Activated CD4-positive, alpha-beta T cell treated with anti-CD3 and anti-CD28 coated beads, Interleukin-2, amount 10 ng/mL, durations not matched to agents 24 days and 14 days (primary cell): ENCODE results near the gene PANK2. TPM values are rescaled to one million over a fixed set of nuclear protein-coding genes. Genes with fewer than 3 reads are reported as not detected.
A peak's percentile ranks its signal among the peaks of the same experiment; 100 is the strongest.

Experiments used
- DNase-seq: peaks from one replicate; pipeline ENCODE4 v3.0.0; 2022
- H3K27ac Mint-ChIP-seq: one replicate; pipeline ENCODE4 v1.8.0; 2022; ENCODE audit warnings: mild to moderate bottlenecking, mixed read lengths
- H3K27me3 Mint-ChIP-seq: one replicate; pipeline ENCODE4 v1.8.0; 2022; ENCODE audit warnings: mixed read lengths
- H3K36me3 Mint-ChIP-seq: one replicate; pipeline ENCODE4 v1.8.0; 2022; ENCODE audit warnings: low read depth, mild to moderate bottlenecking, mixed read lengths
- H3K4me1 Mint-ChIP-seq: one replicate; pipeline ENCODE4 v1.8.0; 2021; ENCODE audit warnings: mixed read lengths
- H3K4me3 Mint-ChIP-seq: one replicate; pipeline ENCODE4 v1.8.0; 2022; ENCODE audit warnings: mild to moderate bottlenecking, moderate library complexity, mixed read lengths
- H3K9me3 Mint-ChIP-seq: one replicate; pipeline ENCODE4 v1.8.0; 2021; ENCODE audit warnings: mixed read lengths
- intact Hi-C: fragments of 100-400 bp; cut with micrococcal nuclease; formaldehyde crosslinking; loops from one replicate; pipeline ENCODE4 v1.15.1; 2023
- total RNA-seq: library from RNA; stranded (reverse); gene quantifications from 2 replicates; pipeline ENCODE4 v1.2.3, GENCODE V29; 2022

The PANK2 gene
- total RNA-seq, 1 donor from 2014 or later: 45.4 TPM

DNA sequence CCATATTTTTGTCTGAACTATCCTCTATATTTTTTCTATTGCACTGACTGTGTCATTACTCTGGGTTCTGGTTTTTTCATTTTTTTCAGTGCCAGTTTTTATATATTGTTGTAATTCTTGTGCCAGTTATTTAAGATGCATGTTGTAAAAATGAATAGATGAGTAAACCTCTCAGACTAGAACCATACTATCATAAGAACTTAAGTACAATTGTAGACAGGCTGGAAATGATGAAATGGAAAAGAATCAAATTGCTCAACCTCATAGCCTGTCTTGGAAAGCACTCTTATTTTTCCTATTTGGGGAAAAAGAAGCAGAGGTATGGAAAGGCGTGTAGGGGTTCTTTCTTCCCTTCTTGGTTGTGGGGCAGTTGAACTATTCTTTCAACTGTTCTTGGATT lies 30.2 kb downstream of the PANK2 start:
- Mint-ChIP-seq H3K27ac (peak overlapping the region; percentile 74), H3K9me3 (no peaks in the 10 kb centered on the region), H3K4me1 (peaks cover 37% of the 10 kb centered on the region), H3K4me3 (no peak overlapping the region), H3K27me3 (no peaks in the 10 kb centered on the region), H3K36me3 (peaks cover 66% of the 10 kb centered on the region)
- DNase-seq: no peak
- intact Hi-C loops: no loop called here

DNA sequence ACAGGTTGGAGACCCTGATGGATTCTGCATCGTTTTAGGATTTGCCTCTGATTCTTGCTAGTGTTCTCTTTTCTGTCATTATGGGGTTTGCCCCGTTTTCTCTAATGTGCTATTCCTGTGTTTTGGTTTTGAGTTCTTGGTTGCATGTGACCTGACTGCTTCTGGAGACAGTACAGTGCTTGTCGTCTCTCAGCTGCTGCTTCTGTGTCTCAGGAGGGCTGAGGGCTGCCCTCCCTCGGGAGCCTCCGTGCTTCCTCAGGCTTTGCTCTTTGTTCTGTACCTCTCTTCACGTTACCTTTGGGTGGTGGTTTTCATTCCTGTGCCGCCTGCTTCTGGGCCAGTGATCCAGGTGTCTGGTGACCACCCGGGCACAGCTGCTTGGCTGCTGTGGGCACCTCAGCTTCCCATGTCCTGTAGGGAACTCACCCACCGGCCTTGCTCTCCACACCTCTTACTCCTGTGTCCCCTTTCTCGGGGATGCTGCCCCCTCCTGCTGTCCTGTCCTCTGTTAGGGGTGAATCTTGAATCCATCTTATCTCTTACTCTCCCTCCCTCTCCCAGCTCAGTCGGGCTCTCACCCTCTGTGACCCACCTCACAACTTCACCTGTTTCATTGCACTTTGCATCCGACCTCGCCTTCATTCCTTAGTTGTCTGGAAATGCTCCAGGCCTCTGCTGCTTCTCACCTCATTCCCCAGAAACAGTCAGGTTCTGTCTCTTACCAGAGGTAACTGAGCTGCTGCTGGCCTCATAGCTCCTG lies 33.2 kb downstream of the PANK2 start:
- Mint-ChIP-seq H3K4me1 (peaks cover 33% of the 10 kb centered on the region), H3K36me3 (peaks cover 54% of the 10 kb centered on the region), H3K27me3 (no peaks in the 10 kb centered on the region), H3K4me3 (no peak overlapping the region), H3K27ac (peak overlapping the region; percentile 49), H3K9me3 (no peaks in the 10 kb centered on the region)
- peak; percentile 56 for DNase-seq
- intact Hi-C loops: loop anchor here (5.0 kb wide), 1 partner anchor 35 kb away; the partner anchor contains the start of gene PANK2

DNA sequence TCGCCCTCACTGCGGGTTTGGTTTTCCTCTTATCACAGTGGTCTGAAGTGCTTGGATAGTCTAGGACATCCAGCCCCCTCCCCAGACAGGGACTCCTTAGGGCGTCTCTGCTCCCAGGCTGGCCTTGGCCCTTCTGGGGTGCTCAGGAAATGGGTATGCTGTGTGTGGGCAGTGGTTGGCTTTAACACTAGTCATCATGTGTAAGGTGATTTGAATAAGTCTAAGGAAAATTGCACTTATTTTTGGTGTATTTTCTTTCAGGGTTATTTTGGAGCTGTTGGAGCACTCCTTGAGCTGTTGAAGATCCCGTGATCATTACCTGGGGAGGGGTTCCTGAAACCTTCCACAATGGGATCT lies 33.8 kb downstream of the PANK2 start:
- no peak for DNase-seq
- Mint-ChIP-seq H3K9me3 (no peaks in the 10 kb centered on the region), H3K27ac (peak overlapping the region; percentile 49), H3K4me1 (peaks cover 34% of the 10 kb centered on the region), H3K27me3 (no peaks in the 10 kb centered on the region), H3K4me3 (no peak overlapping the region), H3K36me3 (peaks cover 52% of the 10 kb centered on the region)
- intact Hi-C loops: loop anchor here (5.0 kb wide), 1 partner anchor 36 kb away; the partner anchor contains the start of gene PANK2

DNA sequence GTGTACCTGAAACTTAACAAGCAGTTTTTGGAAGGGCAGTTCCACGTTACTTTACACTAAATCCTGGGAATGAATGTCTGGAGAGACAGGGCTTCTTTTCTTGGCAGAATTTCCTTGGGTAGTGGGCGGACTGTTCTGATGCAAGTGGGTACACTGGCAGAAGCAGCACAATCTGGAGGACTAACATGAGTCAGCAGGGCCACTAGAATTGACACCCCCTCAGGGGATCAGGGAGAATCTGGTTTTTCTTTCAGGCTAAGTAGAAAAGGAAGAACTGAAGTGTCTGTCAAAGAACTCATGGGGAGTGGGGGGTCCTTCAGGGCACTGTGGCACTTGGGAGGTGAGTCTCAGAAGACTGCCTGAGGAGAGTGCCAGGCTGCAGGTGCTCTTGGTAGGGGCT lies 34.6 kb downstream of the PANK2 start:
- H3K4me3 Mint-ChIP-seq: no peak overlapping the region
- peaks cover 33% of the 10 kb centered on the region for H3K4me1 Mint-ChIP-seq
- peaks cover 46% of the 10 kb centered on the region for H3K36me3 Mint-ChIP-seq
- intact Hi-C loops: loop anchor here (5.0 kb wide), 1 partner anchor 37 kb away; the partner anchor contains the start of gene PANK2
- peak overlapping the region; percentile 49 for H3K27ac Mint-ChIP-seq
- no peaks in the 10 kb centered on the region for H3K9me3 Mint-ChIP-seq
- no peaks in the 10 kb centered on the region for H3K27me3 Mint-ChIP-seq
- no peak for DNase-seq

DNA sequence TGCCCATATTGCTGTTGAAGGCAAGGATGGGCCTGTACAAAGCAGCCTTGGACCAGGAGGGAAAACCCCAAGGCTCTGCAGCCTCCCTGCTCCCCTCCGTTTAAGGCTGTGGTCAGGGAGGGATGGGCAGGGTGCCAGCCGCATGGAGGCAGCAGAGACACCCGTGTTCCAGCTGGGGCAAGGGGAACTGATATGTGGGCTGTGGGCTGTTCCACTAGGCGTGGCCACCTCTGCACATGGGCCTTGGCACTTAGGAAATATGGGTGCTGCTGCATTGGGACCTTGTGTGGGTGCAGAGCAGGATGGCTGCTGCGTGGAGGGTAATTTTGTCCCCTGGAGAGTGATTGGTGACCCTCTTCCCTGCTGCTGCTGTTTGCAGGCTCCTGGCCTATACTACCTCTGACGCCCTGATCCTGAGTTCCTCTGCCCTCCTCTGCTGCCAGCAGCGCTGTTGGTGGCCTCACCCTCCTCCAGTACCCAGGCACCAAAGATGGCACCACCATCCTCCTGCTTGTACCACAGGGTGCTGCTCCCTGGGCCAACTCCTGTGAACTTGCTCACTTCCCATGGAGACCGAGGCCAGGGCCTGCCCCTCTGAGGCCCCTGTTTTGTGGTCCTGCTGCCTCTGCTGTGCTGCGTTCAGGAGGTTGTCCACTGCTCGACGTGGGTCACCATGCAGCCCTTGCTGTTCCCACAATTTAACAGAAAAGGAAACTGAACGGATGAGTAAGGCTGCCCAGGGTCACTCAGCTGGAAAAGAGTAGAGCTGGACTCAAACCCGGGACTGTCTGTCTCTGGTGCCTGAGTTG lies 35.3 kb downstream of the PANK2 start:
- H3K4me3 Mint-ChIP-seq: no peak overlapping the region
- intact Hi-C loops: loop anchor here (5.0 kb wide), 1 partner anchor 37 kb away; the partner anchor contains the start of gene PANK2
- no peaks in the 10 kb centered on the region for H3K27me3 Mint-ChIP-seq
- peak; percentile 55 for DNase-seq
- peak overlapping the region; percentile 49 for H3K27ac Mint-ChIP-seq
- H3K36me3 Mint-ChIP-seq: peaks cover 39% of the 10 kb centered on the region
- peaks cover 29% of the 10 kb centered on the region for H3K4me1 Mint-ChIP-seq
- H3K9me3 Mint-ChIP-seq: no peaks in the 10 kb centered on the region

DNA sequence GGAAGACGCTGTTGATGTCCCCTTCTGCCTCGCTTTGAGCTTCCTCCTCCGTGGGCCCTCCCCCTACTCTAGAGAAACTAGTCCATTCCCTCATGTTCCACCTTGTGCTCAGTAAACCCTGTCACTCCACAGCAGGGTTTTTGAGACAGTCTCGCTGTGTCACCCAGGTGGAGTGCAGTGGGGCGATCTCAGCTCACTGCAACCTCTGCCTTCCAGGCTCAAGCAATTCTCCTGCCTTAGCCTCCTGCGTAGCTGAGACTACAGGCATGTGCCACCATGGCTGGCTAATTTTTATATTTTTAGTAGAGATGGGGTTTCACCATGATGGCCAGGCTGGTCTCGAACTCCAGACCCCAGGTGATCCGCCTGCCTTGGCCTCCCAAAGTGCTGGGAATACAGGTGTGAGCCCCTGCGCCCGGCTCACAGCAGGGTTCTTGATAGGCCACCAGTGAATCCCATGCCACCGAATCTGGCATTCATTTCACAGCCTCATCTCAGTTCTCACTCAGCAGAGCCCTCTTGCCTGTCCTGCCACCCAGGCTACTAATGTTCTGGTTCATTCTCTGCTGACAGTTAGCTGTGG lies 36.0 kb downstream of the PANK2 start:
- Mint-ChIP-seq H3K4me3 (no peak overlapping the region), H3K9me3 (no peaks in the 10 kb centered on the region), H3K27me3 (no peaks in the 10 kb centered on the region), H3K36me3 (peaks cover 37% of the 10 kb centered on the region), H3K4me1 (peaks cover 33% of the 10 kb centered on the region), H3K27ac (peak overlapping the region; percentile 39)
- intact Hi-C loops: no loop called here
- DNase-seq: peak; percentile 55

DNA sequence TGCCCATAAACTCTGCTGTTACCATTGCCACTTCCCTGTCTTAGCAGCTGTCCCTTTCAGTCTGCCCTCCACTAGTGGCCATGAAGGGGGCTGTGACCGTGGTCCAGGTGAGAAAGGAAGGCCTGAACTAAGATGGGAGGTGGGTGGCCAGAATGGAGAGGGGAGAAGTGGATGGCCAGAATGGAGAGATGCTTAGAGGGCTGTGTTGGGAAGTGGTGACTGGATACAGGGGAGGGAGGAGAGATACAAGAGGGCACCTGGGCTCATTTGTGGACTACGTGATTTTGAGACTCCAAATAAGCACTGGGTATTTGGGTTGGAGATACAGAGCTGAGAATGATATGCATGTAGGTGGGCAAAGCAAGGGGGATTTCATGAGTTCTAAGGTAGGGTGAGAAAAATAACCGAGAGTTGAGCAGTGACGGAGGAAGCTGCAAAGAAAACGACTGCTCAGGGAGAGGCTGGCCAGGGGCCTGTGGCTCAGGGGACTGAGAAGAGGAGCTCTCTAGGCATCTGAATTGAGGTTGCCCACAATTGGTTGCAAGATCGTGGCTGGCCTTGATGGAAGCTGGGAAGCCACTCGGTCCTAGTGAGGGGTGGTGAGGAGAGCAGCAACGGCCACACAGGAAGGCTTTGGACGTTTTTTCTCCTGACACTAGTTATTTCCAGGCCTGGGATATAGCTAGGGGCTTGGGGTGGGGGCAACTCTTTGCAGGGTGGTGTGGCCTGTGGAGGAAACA lies 36.9 kb downstream of the PANK2 start:
- Mint-ChIP-seq H3K27me3 (no peaks in the 10 kb centered on the region), H3K36me3 (peaks cover 37% of the 10 kb centered on the region), H3K27ac (peak overlapping the region; percentile 31), H3K4me3 (no peak overlapping the region), H3K4me1 (peaks cover 33% of the 10 kb centered on the region), H3K9me3 (no peaks in the 10 kb centered on the region)
- intact Hi-C loops: no loop called here
- peak; percentile 56 for DNase-seq

DNA sequence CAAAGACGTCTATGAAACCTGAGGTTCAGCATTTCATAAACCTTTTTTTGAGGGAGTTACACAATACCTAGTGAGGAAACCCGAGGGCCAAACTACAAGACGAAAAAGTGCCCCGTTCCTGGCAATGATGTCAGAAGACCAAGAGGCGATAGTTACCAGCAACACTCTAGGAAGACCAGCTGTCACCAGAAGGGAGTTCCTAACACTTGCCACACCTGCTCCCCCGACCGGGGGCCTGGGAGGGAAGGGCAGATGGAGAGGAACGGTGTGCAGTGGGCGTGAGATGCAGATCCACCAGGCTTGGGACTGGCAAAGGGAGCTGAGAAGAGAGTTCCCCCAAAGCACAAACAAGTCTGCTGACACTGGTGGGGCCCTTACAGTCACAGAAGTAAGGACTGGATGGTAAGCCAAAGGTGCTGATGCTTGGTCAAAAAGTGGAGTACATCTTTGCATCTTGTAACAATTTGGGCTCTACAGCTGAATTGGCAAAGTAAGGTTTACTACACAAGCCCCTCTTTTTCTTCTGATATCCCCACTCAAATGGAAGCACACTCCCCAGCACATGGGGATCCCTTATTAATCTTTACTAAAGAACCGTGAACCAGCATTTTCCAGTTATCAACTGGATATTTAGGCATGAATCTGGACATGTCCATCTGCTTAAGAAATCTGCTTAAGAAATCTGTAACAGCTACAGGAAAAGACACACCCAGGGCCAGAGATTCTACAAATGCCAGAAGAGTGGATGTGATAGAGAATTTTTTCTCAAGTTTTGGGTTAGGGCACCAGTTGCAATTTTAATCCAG lies 38.5 kb downstream of the PANK2 start:
- no peaks in the 10 kb centered on the region for H3K9me3 Mint-ChIP-seq
- no peak overlapping the region for H3K4me3 Mint-ChIP-seq
- H3K27me3 Mint-ChIP-seq: no peaks in the 10 kb centered on the region
- H3K27ac Mint-ChIP-seq: no peak overlapping the region
- peaks cover 26% of the 10 kb centered on the region for H3K36me3 Mint-ChIP-seq
- intact Hi-C loops: no loop called here
- H3K4me1 Mint-ChIP-seq: peaks cover 32% of the 10 kb centered on the region
- peak; percentile 56 for DNase-seq

DNA sequence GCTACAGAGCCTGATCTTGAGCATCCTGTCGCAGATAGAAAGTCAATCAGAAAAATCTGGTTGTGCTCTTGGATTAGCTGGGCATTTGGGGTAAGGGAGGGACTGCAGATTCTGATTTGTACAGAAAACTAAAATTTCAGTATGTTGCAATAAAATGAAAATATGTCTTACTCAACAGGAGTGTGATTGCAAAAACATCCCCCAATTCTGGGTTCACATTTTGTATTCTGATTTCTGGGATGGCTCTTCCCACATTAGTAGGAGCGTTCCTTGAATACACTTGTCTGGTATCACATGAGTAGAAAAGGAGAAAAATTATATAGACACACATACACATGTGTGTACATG lies 40.5 kb downstream of the PANK2 start:
- Mint-ChIP-seq H3K9me3 (no peaks in the 10 kb centered on the region), H3K4me3 (no peak overlapping the region), H3K27ac (peak overlapping the region; percentile 31), H3K36me3 (peaks cover 18% of the 10 kb centered on the region), H3K27me3 (no peaks in the 10 kb centered on the region), H3K4me1 (peaks cover 25% of the 10 kb centered on the region)
- no peak for DNase-seq
- intact Hi-C loops: no loop called here

DNA sequence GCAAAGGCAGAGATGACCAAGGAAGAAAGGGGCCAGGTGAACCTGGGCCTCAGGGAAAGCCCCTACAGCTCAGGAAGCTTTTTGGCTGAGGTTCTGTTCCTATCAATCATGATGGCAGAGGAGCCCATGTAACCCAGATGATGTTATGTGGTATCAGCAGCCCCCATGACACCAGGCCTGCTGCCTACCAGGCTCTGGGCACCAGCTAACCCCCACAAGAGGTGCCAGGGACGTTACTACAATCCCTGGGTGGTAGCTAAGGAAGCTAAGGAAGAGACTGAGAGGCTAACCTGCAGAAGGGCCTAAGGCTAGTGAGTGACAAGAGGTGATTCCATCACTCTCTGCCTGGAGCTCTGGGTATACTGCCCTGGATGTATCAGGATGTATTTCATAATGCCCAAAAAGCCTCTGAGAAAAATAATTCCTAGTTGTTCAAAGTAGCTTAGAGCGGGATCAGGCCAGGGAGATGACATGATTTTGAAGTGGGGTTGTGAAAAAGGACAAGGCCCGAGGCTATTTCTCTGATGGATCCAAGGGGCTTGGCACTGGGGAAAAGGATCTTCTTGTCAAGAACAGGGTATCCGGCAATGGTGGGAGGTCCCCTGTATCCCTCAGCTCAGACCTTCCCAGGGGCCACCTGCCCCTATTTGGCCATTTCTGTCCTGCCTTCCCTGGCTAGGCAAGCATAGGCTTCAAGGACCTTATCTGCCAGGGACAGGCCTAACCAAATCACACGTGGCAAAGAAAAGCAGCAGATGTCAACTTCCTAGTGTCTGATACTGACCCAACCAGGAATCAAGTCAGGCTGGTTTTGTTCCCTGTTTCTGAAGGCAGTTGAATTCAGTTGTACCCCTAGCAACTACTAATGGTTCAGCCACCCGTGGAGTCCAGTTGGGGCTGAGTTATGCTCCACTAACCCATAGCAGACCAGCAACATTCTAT lies 41.3 kb downstream of the PANK2 start:
- Mint-ChIP-seq H3K9me3 (no peaks in the 10 kb centered on the region), H3K27ac (peak overlapping the region; percentile 31), H3K27me3 (no peaks in the 10 kb centered on the region), H3K4me1 (peaks cover 25% of the 10 kb centered on the region), H3K36me3 (peaks cover 16% of the 10 kb centered on the region), H3K4me3 (no peak overlapping the region)
- DNase-seq: peak; percentile 58
- intact Hi-C loops: no loop called here

DNA sequence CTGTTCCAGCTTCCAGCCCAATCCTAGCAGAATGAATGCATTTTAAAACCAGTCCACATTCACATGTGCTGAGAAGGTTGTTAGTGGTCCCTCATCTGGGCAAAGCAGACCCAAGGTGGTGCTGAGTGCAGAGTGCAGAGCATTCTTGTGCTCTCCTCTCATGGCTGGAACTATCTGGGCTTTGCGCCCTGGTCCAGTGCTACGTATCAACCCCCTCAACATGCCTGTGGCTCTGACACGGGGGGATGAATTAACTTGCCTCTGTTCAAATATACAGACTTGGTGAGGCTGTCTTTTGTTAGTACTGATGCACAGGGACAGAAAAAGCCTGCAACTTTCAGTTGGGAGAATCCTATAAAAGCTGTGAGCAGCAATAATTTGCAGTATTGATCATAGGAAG lies 42.5 kb downstream of the PANK2 start:
- Mint-ChIP-seq H3K4me3 (no peak overlapping the region), H3K4me1 (peaks cover 21% of the 10 kb centered on the region), H3K36me3 (peaks cover 12% of the 10 kb centered on the region), H3K27me3 (no peaks in the 10 kb centered on the region), H3K9me3 (no peaks in the 10 kb centered on the region), H3K27ac (no peak overlapping the region)
- intact Hi-C loops: no loop called here
- DNase-seq: peak; percentile 54

DNA sequence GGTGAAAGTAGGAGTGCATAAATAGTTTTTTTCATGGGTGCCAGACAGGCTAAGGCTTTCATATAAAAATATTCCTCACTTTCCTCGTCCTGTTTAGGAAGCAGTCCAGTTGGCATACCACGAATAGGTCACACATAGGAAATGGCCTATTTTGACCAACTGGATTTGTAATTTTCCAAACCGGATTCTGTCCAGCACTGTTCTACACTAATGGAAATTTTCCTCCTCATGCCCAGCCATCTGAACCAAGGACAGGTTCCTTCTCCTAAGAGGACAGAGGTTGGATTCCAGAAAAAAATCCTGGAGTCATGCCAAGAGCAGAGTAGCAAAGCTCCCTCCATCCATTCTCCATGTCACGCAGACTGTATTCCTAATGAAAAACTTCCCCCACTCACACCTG lies 43.1 kb downstream of the PANK2 start:
- H3K36me3 Mint-ChIP-seq: peaks cover 12% of the 10 kb centered on the region
- no peak for DNase-seq
- intact Hi-C loops: no loop called here
- peak overlapping the region; percentile 42 for H3K27ac Mint-ChIP-seq
- peaks cover 18% of the 10 kb centered on the region for H3K4me1 Mint-ChIP-seq
- H3K4me3 Mint-ChIP-seq: peak overlapping the region; percentile 22
- no peaks in the 10 kb centered on the region for H3K27me3 Mint-ChIP-seq
- H3K9me3 Mint-ChIP-seq: peaks cover under 1% of the 10 kb centered on the region
